Smooth muscle cell (in vitro differentiated cells): Measurements from ENCODE around the gene ITGA4. TPM values are rescaled to one million over a fixed set of nuclear protein-coding genes. Genes with fewer than 3 reads are reported as not detected.

ENCODE experiments used
- DNase-seq: peaks from one replicate; lab custom pipeline; 2025; ENCODE audit not compliant: unreplicated experiment; lab: John Stamatoyannopoulos, UW
- H2AFZ ChIP-seq: fragments of 200-600 bp; sonication (generic); 2 replicates; pipeline ENCODE4 v1.6.0; 2016; ENCODE audit warnings: antibody characterized with exemption, low read depth, mild to moderate bottlenecking
- H3F3A ChIP-seq: fragments of 200-600 bp; sonication (generic); 2 replicates; pipeline ENCODE4 v1.6.0; 2017; ENCODE audit warnings: antibody characterized with exemption, low read depth
- H3K27ac ChIP-seq: fragments of 200-600 bp; sonication (generic); 2 replicates; pipeline ENCODE4 v1.5.1; 2016; ENCODE audit warnings: low read depth, mild to moderate bottlenecking
- H3K27me3 ChIP-seq: fragments of 200-600 bp; sonication (generic); 2 replicates; pipeline ENCODE4 v1.6.1; 2016; ENCODE audit warnings: low read depth, mild to moderate bottlenecking
- H3K36me3 ChIP-seq: fragments of 200-600 bp; sonication (generic); 2 replicates; pipeline ENCODE4 v1.5.1; 2016; ENCODE audit warnings: low read depth
- H3K4me1 ChIP-seq: fragments of 200-600 bp; sonication (generic); 2 replicates; pipeline ENCODE4 v1.5.1; 2016; ENCODE audit warnings: low read depth
- H3K4me2 ChIP-seq: fragments of 200-600 bp; sonication (generic); 2 replicates; pipeline ENCODE4 v1.6.0; 2016; ENCODE audit warnings: mild to moderate bottlenecking
- H3K4me3 ChIP-seq: fragments of 200-600 bp; sonication (generic); 2 replicates; pipeline ENCODE4 v1.5.1; 2016; ENCODE audit warnings: mild to moderate bottlenecking
- H3K79me2 ChIP-seq: fragments of 200-600 bp; sonication (generic); 2 replicates; pipeline ENCODE4 v1.6.0; 2016; ENCODE audit warnings: low read depth, mild to moderate bottlenecking
- H3K9ac ChIP-seq: fragments of 200-600 bp; sonication (generic); 2 replicates; pipeline ENCODE4 v1.6.0; 2016; ENCODE audit warnings: low read depth
- H3K9me3 ChIP-seq: fragments of 200-600 bp; sonication (generic); replicated peaks from 2 replicates; pipeline ENCODE4 v1.5.1; 2016; ENCODE audit warnings: low read depth
- H4K20me1 ChIP-seq: fragments of 200-600 bp; sonication (generic); 2 replicates; pipeline ENCODE4 v1.6.0; 2016; ENCODE audit warnings: low read depth
- CTCF ChIP-seq: fragments of 200-600 bp; sonication (generic); IDR thresholded peaks from 2 replicates; pipeline ENCODE4 v1.5.1; 2017; ENCODE audit warnings: borderline replicate concordance, mild to moderate bottlenecking, antibody characterized with exemption; ENCODE audit not compliant: insufficient read depth, poor library complexity, severe bottlenecking
- WGBS: methylation state at CpG from one replicate; pipeline ENCODE4 v1.1.7; 2016; ENCODE audit warnings: low lambda C conversion rate; 5-methylcytosine and 5-hydroxymethylcytosine counted together
- polyA plus RNA-seq: library from polyadenylated mRNA; unstranded; fragments of >200 nt; fragmentation: Nextera tagmentation; extraction: Ambion mirVana; gene quantifications from 2 replicates; pipeline ENCODE4 v1.2.1, GENCODE V29; 2016
- total RNA-seq: library from RNA; depleted of rRNA; stranded (reverse); fragments of >200 nt; gene quantifications from 2 replicates; pipeline ENCODE4 v1.2.3, GENCODE V29; 2014

Gene ITGA4
- total and polyA plus RNA-seq, 2 experiments from 2014 or later, result 7.1 to 16.3 TPM

GRCh38 chr2:181500201-181500600 lies 43.0 kb downstream of the ITGA4 start:
- no peaks in the 10 kb centered on the region for H3F3A ChIP-seq
- no peaks in the 10 kb centered on the region for H3K27me3 ChIP-seq
- TF ChIP-seq CTCF, result no peak
- no peaks in the 10 kb centered on the region for H4K20me1 ChIP-seq
- no peak overlapping the region for H3K27ac ChIP-seq
- no peaks in the 10 kb centered on the region for H3K9me3 ChIP-seq
- no peak overlapping the region for H3K4me2 ChIP-seq
- no peak for DNase-seq
- H3K9ac ChIP-seq, result no peak overlapping the region
- WGBS, result 90% methylated on average over 4 of the region's 4 CpGs
- no peaks in the 10 kb centered on the region for H3K4me1 ChIP-seq
- H2AFZ ChIP-seq, result no peak overlapping the region
- no peaks in the 10 kb centered on the region for H3K79me2 ChIP-seq
- H3K4me3 ChIP-seq, result no peak overlapping the region
- H3K36me3 ChIP-seq, result peaks cover 3% of the 10 kb centered on the region

- no peak for TF ChIP-seq CTCF
- 41% methylated on average over 3 of the region's 3 CpGs for WGBS
Measured at GRCh38 chr2:181515719-181516118, 58.5 kb downstream of the ITGA4 start.

GRCh38 chr2:181516992-181517391 lies 59.8 kb downstream of the ITGA4 start:
- TF ChIP-seq CTCF, result no peak
- no peak overlapping the region for H2AFZ ChIP-seq
- no peaks in the 10 kb centered on the region for H3K4me1 ChIP-seq
- no peak overlapping the region for H3K9ac ChIP-seq
- H3K27ac ChIP-seq, result no peak overlapping the region
- no peaks in the 10 kb centered on the region for H3K79me2 ChIP-seq
- H3F3A ChIP-seq, result no peaks in the 10 kb centered on the region
- H3K9me3 ChIP-seq, result no peaks in the 10 kb centered on the region
- H4K20me1 ChIP-seq, result no peaks in the 10 kb centered on the region
- H3K27me3 ChIP-seq, result no peaks in the 10 kb centered on the region
- H3K4me3 ChIP-seq, result no peak overlapping the region
- no peaks in the 10 kb centered on the region for H3K36me3 ChIP-seq
- DNase-seq, result no peak
- no peak overlapping the region for H3K4me2 ChIP-seq

More at GRCh38 chr2:181515719-181516118, 58.5 kb downstream of the ITGA4 start:
- Histone ChIP-seq H3F3A (no peaks in the 10 kb centered on the region), H3K9ac (no peak overlapping the region), H2AFZ (no peak overlapping the region), H3K27me3 (no peaks in the 10 kb centered on the region), H3K36me3 (no peaks in the 10 kb centered on the region), H3K9me3 (no peaks in the 10 kb centered on the region), H4K20me1 (no peaks in the 10 kb centered on the region), H3K4me3 (no peak overlapping the region), H3K79me2 (no peaks in the 10 kb centered on the region), H3K4me1 (no peaks in the 10 kb centered on the region), H3K27ac (no peak overlapping the region), H3K4me2 (no peak overlapping the region)
- DNase-seq, result no peak

GRCh38 chr2:181517685-181518301 lies 60.6 kb downstream of the ITGA4 start:
- Histone ChIP-seq H2AFZ (no peak overlapping the region), H3K9ac (no peak overlapping the region), H3K4me2 (no peak overlapping the region)

More at GRCh38 chr2:181517685-181518301, 60.6 kb downstream of the ITGA4 start:
- Histone ChIP-seq H3K4me1 (no peaks in the 10 kb centered on the region), H3K36me3 (no peaks in the 10 kb centered on the region), H3K27me3 (no peaks in the 10 kb centered on the region), H3K27ac (no peak overlapping the region), H3F3A (no peaks in the 10 kb centered on the region), H3K79me2 (no peaks in the 10 kb centered on the region), H3K4me3 (no peak overlapping the region), H4K20me1 (no peaks in the 10 kb centered on the region), H3K9me3 (no peaks in the 10 kb centered on the region)
- DNase-seq, result no peak
- TF ChIP-seq CTCF, result no peak
- 14% methylated on average over 1 of the region's 1 CpG for WGBS
